HCT116 (cell line): ENCODE measurements around the gene INPP5F.

Experiments used
- CTCF ChIP-seq, 3 experiments: fragments of 200-600 bp in 1 of 3; sonication (generic) in 1 of 3; IDR thresholded peaks in 2 of 3; conservative IDR thresholded peaks in 1 of 3; 2 replicates each; pipeline ENCODE4 v1.5.1; 2012 to 2017; ENCODE audit warnings: low read depth in 2 of 3, low read length in 2 of 3, antibody characterized with exemption in 1 of 3, borderline replicate concordance in 1 of 3, control low read depth in 1 of 3, mild to moderate bottlenecking in 1 of 3, mixed read lengths in 1 of 3, mixed run types in 1 of 3, moderate library complexity in 1 of 3; ENCODE audit not compliant: insufficient read depth in 1 of 3
- EGR1 ChIP-seq: IDR thresholded peaks from 2 replicates; pipeline ENCODE4 v1.6.1; 2012; ENCODE audit warnings: low read depth
- EZH2 ChIP-seq: fragments of 200-600 bp; sonication (generic); IDR thresholded peaks from 2 replicates; pipeline ENCODE4 v1.6.1; 2017; ENCODE audit warnings: antibody characterized with exemption, mixed run types
- MAX ChIP-seq: IDR thresholded peaks from 2 replicates; pipeline ENCODE4 v1.6.1; 2012
- POLR2A ChIP-seq: IDR thresholded peaks from 2 replicates; pipeline ENCODE4 v1.7.0; 2011; ENCODE audit warnings: borderline replicate concordance; ENCODE audit not compliant: insufficient read depth, insufficient read length; ENCODE audit errors: extremely low read depth
- POLR2AphosphoS5 ChIP-seq: IDR thresholded peaks from 2 replicates; pipeline ENCODE4 v1.6.1; 2011; ENCODE audit warnings: mild to moderate bottlenecking, low read depth, low read length, moderate library complexity
- YY1 ChIP-seq: IDR thresholded peaks from 2 replicates; pipeline ENCODE4 v1.6.1; 2011; ENCODE audit warnings: low read length, low read depth, moderate library complexity, mild to moderate bottlenecking; ENCODE audit not compliant: insufficient replicate concordance; ENCODE audit errors: extremely low read depth

DNA sequence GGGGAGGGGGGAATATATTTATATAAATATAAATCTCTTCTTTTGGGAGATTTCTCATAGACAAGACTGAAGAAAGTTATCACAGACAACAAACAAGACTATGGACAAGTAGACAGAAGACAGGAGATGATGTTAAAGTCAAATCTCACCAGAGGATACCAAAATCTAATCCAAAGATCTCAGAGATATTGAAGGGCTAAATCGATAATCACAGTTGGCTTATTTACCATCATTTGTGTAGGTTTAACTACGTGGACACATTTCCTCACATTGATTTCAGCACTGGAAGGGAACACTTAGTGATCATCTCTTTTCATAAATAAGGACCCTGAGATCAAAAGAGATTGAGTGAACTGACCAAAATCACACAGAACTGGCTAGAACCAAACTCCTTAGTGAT, 2.7 kb upstream of the INPP5F start:
- TF ChIP-seq POLR2A (no peak), EGR1 (no peak), CTCF (IDR thresholded peaks at IDR 0.05 in 2 of 3, conservative IDR thresholded peaks at IDR 0.05 in 1 of 3; ENCODE audit: borderline replicate concordance in 1 of 3, insufficient read depth in 1 of 3, low read depth in 2 of 3, low read length in 2 of 3) (no peak), YY1 (no peak), POLR2AphosphoS5 (no peak), MAX (no peak), EZH2 (no peak)
